ENCODE results near the gene IKZF1. TPM values are rescaled to one million over a fixed set of nuclear protein-coding genes. Genes with fewer than 3 reads are reported as not detected.

IKZF1 gene
- total RNA-seq, 1 donor from 2014 or later = 0.86 TPM

DNA sequence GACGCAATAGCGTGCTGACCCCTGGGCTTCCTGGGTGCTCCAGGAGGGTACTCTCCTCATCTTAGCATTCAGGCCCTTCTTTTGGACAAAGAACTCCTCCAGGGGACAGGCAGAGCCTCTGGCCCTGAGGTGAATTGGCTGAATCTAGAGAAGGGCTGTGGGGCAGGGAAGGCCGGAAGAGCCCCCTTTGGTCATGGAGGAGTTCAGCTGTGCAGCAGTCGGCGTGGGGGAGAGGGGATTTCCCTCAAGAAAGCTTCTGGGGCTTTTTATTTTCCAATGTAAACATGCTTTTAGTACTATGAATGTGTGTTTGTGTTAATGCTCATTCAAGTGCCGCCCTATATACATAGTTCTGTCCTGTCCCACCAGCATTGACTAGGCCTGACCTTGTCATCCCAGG is 106.8 kb downstream of the IKZF1 start:
- no peak overlapping the region for H3K4me3 ChIP-seq (ENCODE audit: insufficient read depth, low read depth, low read length)
- Mint-ChIP-seq H3K4me3 (ENCODE audit: unreplicated experiment) (no peak overlapping the region), H3K4me1 (ENCODE audit: low read depth, unreplicated experiment) (no peaks in the 10 kb centered on the region), H3K27ac (ENCODE audit: unreplicated experiment) (no peak overlapping the region), H3K36me3 (ENCODE audit: low read depth, unreplicated experiment) (no peaks in the 10 kb centered on the region), H3K27me3 (ENCODE audit: low read depth, unreplicated experiment) (peaks cover 40% of the 10 kb centered on the region), H3K9me3 (ENCODE audit: unreplicated experiment) (no peaks in the 10 kb centered on the region)
- H3K4me2 ChIP-seq (ENCODE audit: low read length) = no peak overlapping the region
- FAIRE-seq (no peak), DNase-seq (ENCODE audit: low read depth) (no peak)
- H3K9me3 ChIP-seq (ENCODE audit: insufficient read depth, low read depth, low read length) = no peaks in the 10 kb centered on the region
- H2AFZ ChIP-seq (ENCODE audit: low read depth, low read length) = no peak overlapping the region
- no peak overlapping the region for H3K27ac ChIP-seq (ENCODE audit: low read depth, low read length)
- peaks cover 2% of the 10 kb centered on the region for H3K27me3 ChIP-seq (ENCODE audit: insufficient read depth, low read length)
- H4K20me1 ChIP-seq (ENCODE audit: insufficient read depth, low read length) = no peaks in the 10 kb centered on the region
- H3K9ac ChIP-seq (ENCODE audit: low read length) = no peak overlapping the region
- H3K4me1 ChIP-seq (ENCODE audit: insufficient read depth, low read length) = no peaks in the 10 kb centered on the region
- no peak for TF ChIP-seq EZH2 (IDR thresholded peaks at IDR 0.05; ENCODE audit: insufficient read depth, low read length)
- TF ChIP-seq, protein P1, sequence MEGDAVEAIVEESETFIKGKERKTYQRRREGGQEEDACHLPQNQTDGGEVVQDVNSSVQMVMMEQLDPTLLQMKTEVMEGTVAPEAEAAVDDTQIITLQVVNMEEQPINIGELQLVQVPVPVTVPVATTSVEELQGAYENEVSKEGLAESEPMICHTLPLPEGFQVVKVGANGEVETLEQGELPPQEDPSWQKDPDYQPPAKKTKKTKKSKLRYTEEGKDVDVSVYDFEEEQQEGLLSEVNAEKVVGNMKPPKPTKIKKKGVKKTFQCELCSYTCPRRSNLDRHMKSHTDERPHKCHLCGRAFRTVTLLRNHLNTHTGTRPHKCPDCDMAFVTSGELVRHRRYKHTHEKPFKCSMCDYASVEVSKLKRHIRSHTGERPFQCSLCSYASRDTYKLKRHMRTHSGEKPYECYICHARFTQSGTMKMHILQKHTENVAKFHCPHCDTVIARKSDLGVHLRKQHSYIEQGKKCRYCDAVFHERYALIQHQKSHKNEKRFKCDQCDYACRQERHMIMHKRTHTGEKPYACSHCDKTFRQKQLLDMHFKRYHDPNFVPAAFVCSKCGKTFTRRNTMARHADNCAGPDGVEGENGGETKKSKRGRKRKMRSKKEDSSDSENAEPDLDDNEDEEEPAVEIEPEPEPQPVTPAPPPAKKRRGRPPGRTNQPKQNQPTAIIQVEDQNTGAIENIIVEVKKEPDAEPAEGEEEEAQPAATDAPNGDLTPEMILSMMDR (IDR thresholded peaks at IDR 0.05; ENCODE audit: insufficient read depth, low read depth, low read length) = no peak
- H3K36me3 ChIP-seq (ENCODE audit: insufficient read depth, low read length) = no peaks in the 10 kb centered on the region
- no peaks in the 10 kb centered on the region for H3K79me2 ChIP-seq (ENCODE audit: insufficient read depth, low read length)

DNA sequence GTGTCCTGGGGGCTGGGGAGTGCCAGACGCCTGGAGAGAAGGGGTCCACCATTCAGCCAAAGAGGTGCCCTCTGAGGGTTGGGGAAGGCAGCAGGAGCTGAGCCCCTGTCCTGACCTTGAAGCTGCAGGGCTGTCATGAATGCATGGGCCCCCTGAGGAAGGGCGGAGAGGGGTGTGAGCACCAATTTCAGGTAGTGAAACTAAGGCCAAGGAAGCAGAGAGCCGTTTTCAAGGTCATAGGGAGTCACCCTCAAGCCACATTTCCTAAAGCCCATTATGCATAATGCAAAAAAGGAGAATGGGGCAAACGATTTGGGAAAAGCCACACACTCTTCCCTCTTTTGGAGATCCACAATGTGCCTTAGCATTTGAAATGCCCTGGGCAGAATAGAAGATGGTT is 108.5 kb downstream of the IKZF1 start:
- no peaks in the 10 kb centered on the region for H3K79me2 ChIP-seq (ENCODE audit: insufficient read depth, low read length)
- no peak for TF ChIP-seq EZH2 (IDR thresholded peaks at IDR 0.05; ENCODE audit: insufficient read depth, low read length)
- TF ChIP-seq, protein P1 (IDR thresholded peaks at IDR 0.05; ENCODE audit: insufficient read depth, low read depth, low read length) = no peak
- FAIRE-seq = no peak
- no peak overlapping the region for H2AFZ ChIP-seq (ENCODE audit: low read depth, low read length)
- no peak overlapping the region for H3K27ac ChIP-seq (ENCODE audit: low read depth, low read length)
- no peaks in the 10 kb centered on the region for H4K20me1 ChIP-seq (ENCODE audit: insufficient read depth, low read length)
- peaks cover 27% of the 10 kb centered on the region for H3K27me3 Mint-ChIP-seq (ENCODE audit: low read depth, unreplicated experiment)
- no peaks in the 10 kb centered on the region for H3K9me3 ChIP-seq (ENCODE audit: insufficient read depth, low read depth, low read length)
- H3K36me3 Mint-ChIP-seq (ENCODE audit: low read depth, unreplicated experiment) = no peaks in the 10 kb centered on the region
- no peak overlapping the region for H3K4me2 ChIP-seq (ENCODE audit: low read length)
- peaks cover 5% of the 10 kb centered on the region for H3K27me3 ChIP-seq (ENCODE audit: insufficient read depth, low read length)
- H3K4me3 Mint-ChIP-seq (ENCODE audit: unreplicated experiment) = no peak overlapping the region
- no peaks in the 10 kb centered on the region for H3K4me1 ChIP-seq (ENCODE audit: insufficient read depth, low read length)
- H3K9me3 Mint-ChIP-seq (ENCODE audit: unreplicated experiment) = no peaks in the 10 kb centered on the region
- no peak for DNase-seq (ENCODE audit: low read depth)
- no peaks in the 10 kb centered on the region for H3K4me1 Mint-ChIP-seq (ENCODE audit: low read depth, unreplicated experiment)
- H3K4me3 ChIP-seq (ENCODE audit: insufficient read depth, low read depth, low read length) = no peak overlapping the region
- H3K27ac Mint-ChIP-seq (ENCODE audit: unreplicated experiment) = no peak overlapping the region
- no peaks in the 10 kb centered on the region for H3K36me3 ChIP-seq (ENCODE audit: insufficient read depth, low read length)
- no peak overlapping the region for H3K9ac ChIP-seq (ENCODE audit: low read length)

DNA sequence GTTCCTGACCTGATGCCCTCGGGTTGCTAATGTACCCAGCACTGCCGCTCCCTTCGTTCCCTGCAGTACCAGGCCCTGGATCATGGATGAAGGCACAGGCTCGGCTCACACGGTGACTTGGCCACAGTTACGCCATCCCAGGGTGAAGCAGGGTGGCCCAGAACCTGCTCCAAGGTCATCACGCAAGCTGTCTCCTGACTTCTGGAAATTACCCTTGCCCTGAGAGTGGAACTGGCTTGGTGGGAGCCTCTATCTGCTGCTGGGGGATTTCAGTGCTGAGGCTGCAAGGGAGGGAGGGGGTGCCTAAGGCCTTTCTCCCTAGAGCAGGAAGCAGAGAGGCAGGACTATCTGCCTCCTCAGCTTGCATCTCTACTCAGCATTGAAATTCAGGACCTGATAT is 109.0 kb downstream of the IKZF1 start:
- no peaks in the 10 kb centered on the region for H3K4me1 Mint-ChIP-seq (ENCODE audit: low read depth, unreplicated experiment)

More for the DNA sequence above, 109.0 kb downstream of the IKZF1 start:
- no peak for FAIRE-seq
- TF ChIP-seq, protein P1 (IDR thresholded peaks at IDR 0.05; ENCODE audit: insufficient read depth, low read depth, low read length) = no peak
- TF ChIP-seq EZH2 (IDR thresholded peaks at IDR 0.05; ENCODE audit: insufficient read depth, low read length) = no peak
- H4K20me1 ChIP-seq (ENCODE audit: insufficient read depth, low read length) = no peaks in the 10 kb centered on the region
- no peak overlapping the region for H3K4me2 ChIP-seq (ENCODE audit: low read length)
- H3K27ac ChIP-seq (ENCODE audit: low read depth, low read length) = no peak overlapping the region
- H3K36me3 ChIP-seq (ENCODE audit: insufficient read depth, low read length) = no peaks in the 10 kb centered on the region
- H3K4me3 Mint-ChIP-seq (ENCODE audit: unreplicated experiment) = no peak overlapping the region
- H3K9me3 ChIP-seq (ENCODE audit: insufficient read depth, low read depth, low read length) = no peaks in the 10 kb centered on the region
- no peaks in the 10 kb centered on the region for H3K4me1 ChIP-seq (ENCODE audit: insufficient read depth, low read length)
- no peak overlapping the region for H3K4me3 ChIP-seq (ENCODE audit: insufficient read depth, low read depth, low read length)
- no peak overlapping the region for H3K27ac Mint-ChIP-seq (ENCODE audit: unreplicated experiment)
- no peak overlapping the region for H2AFZ ChIP-seq (ENCODE audit: low read depth, low read length)
- peaks cover 5% of the 10 kb centered on the region for H3K27me3 ChIP-seq (ENCODE audit: insufficient read depth, low read length)
- H3K27me3 Mint-ChIP-seq (ENCODE audit: low read depth, unreplicated experiment) = peaks cover 21% of the 10 kb centered on the region
- H3K36me3 Mint-ChIP-seq (ENCODE audit: low read depth, unreplicated experiment) = no peaks in the 10 kb centered on the region
- no peaks in the 10 kb centered on the region for H3K79me2 ChIP-seq (ENCODE audit: insufficient read depth, low read length)
- no peak for DNase-seq (ENCODE audit: low read depth)
- no peak overlapping the region for H3K9ac ChIP-seq (ENCODE audit: low read length)
- H3K9me3 Mint-ChIP-seq (ENCODE audit: unreplicated experiment) = no peaks in the 10 kb centered on the region
